Caco-2 (cell line): ENCODE data around the gene CLIC3. TPM values are rescaled to one million over a fixed set of nuclear protein-coding genes. Genes with fewer than 3 reads are reported as not detected.

ENCODE experiments used
- BruUV-seq: library from RNA; stranded (reverse); fragments of 400-500 nt; replicated peaks from 2 replicates; lab custom pipeline; 2021; lab: Mats Ljungman, UMichigan
- CTCF ChIA-PET: fragments of 300-600 bp; sonication (Branson Sonifier 250); formaldehyde crosslinking; loops from one replicate; lab custom pipeline; 2022; ENCODE audit warnings: antibody characterized with exemption; lab: Charles Lee
- POLR2A ChIA-PET: fragments of 300-600 bp; sonication (Branson Sonifier 250); formaldehyde crosslinking; loops from one replicate; lab custom pipeline; 2022; ENCODE audit warnings: antibody characterized with exemption; lab: Charles Lee
- DNase-seq, 2 experiments: peaks; one replicate each; pipeline versions ENCODE4 v3.0.0 to v3.0.0-alpha.2; 2020 to 2022
- H3K27me3 ChIP-seq: replicated peaks from 2 replicates; pipeline ENCODE4 v1.6.0; 2011; ENCODE audit warnings: low read length; ENCODE audit not compliant: control insufficient read depth, insufficient read depth
- H3K36me3 ChIP-seq: 2 replicates; pipeline ENCODE4 v1.5.1; 2011; ENCODE audit warnings: low read length; ENCODE audit not compliant: control insufficient read depth, insufficient read depth
- H3K4me1 ChIP-seq: fragments of 250-450 bp; sonication (Bioruptor Pico); 2 replicates; pipeline ENCODE4 v1.5.1; 2020; ENCODE audit warnings: mild to moderate bottlenecking
- H3K4me3 ChIP-seq: 2 replicates; pipeline ENCODE4 v1.5.1; 2011; ENCODE audit warnings: low read depth, mild to moderate bottlenecking, control low read depth, low read length
- H3K9me3 ChIP-seq: fragments of 250-450 bp; sonication (Bioruptor Pico); 2 replicates; pipeline ENCODE4 v1.5.1; 2020; ENCODE audit warnings: mild to moderate bottlenecking, moderate library complexity
- H3K27ac Mint-ChIP-seq: one replicate; pipeline ENCODE4 v1.8.0; 2022; ENCODE audit warnings: mixed read lengths; ENCODE audit not compliant: unreplicated experiment
- H3K27me3 Mint-ChIP-seq: one replicate; pipeline ENCODE4 v1.8.0; 2022; ENCODE audit warnings: mixed read lengths; ENCODE audit not compliant: insufficient read depth, unreplicated experiment
- H3K36me3 Mint-ChIP-seq: one replicate; pipeline ENCODE4 v1.8.0; 2022; ENCODE audit warnings: mild to moderate bottlenecking, mixed read lengths; ENCODE audit not compliant: insufficient read depth, unreplicated experiment
- H3K4me1 Mint-ChIP-seq: one replicate; pipeline ENCODE4 v1.8.0; 2022; ENCODE audit warnings: low read depth, mixed read lengths; ENCODE audit not compliant: unreplicated experiment
- H3K4me3 Mint-ChIP-seq: one replicate; pipeline ENCODE4 v1.8.0; 2022; ENCODE audit warnings: mild to moderate bottlenecking, moderate library complexity, mixed read lengths; ENCODE audit not compliant: unreplicated experiment
- H3K9me3 Mint-ChIP-seq: one replicate; pipeline ENCODE4 v1.8.0; 2022; ENCODE audit warnings: mixed read lengths; ENCODE audit not compliant: unreplicated experiment
- intact Hi-C: fragments of 100-400 bp; cut with micrococcal nuclease; formaldehyde crosslinking; loops from one replicate; pipeline ENCODE4 v1.10.0; 2022; ENCODE audit not compliant: unreplicated experiment
- total RNA-seq: library from RNA; stranded (reverse); gene quantifications from 2 replicates; pipeline ENCODE4 v1.2.3, GENCODE V29; 2022
- TF ChIP-seq, protein P1 (sequence below), 2 experiments: fragments of 200-600 bp in 1 of 2; IDR thresholded peaks; 1 replicate in 1 of 2; 2 replicates in 1 of 2; pipeline versions ENCODE4 v1.5.1 to v1.8.0; 2011 to 2022; ENCODE audit warnings: antibody characterized with exemption in 1 of 2, control low read depth in 1 of 2, inconsistent platforms in 1 of 2, low read depth in 1 of 2, low read length in 1 of 2, mild to moderate bottlenecking in 1 of 2, moderate library complexity in 1 of 2; ENCODE audit not compliant: insufficient read depth in 1 of 2, severe bottlenecking in 1 of 2, unreplicated experiment in 1 of 2

The CLIC3 gene
- total RNA-seq, 1 experiment from 2014 or later: 4.7 TPM

DNA sequence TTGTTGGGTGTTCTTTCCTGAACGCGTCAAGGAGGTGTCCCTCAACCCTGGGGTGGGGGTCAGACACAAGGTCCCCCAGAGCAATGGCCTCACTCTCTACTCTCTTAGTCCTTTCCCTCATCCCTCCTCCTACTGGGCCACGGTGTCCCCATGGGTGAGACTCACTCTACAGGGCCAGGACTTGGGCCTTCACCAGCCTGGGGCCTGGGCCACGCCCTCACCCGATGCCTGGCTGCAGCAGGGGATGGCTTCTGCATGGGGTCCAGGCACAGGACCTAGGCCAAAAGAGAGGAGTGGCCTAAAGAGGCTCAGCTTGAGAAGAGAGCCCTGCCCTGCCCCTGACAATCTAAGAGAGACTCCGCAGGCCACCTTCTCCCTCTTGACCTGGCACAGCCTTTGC lies 38.5 kb downstream of the CLIC3 start:
- peaks cover 6% of the 10 kb centered on the region for H3K36me3 Mint-ChIP-seq
- peaks cover 3% of the 10 kb centered on the region; the same call in 1 of the 2 replicates for H3K4me1 ChIP-seq

DNA sequence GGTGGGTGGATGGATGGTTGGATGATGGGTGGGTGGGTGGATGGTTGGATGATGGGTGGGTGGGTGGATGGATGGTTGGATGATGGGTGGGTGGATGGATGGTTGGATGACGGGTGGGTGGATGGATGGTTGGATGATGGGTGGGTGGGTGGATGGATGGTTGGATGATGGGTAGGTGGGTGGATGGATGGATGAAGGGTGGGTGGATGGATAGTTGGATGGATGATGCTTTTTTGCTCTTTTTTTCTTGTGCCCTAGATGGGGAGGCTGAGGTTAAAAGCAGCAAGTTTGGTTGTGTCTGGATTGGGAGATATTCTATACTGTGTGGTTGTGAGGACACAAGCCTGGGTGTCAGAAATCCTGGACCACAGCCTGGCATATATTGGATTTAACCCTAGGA lies 38.9 kb downstream of the CLIC3 start:
- Mint-ChIP-seq H3K4me3 (no peak overlapping the region), H3K36me3 (peaks cover 6% of the 10 kb centered on the region), H3K4me1 (no peaks in the 10 kb centered on the region), H3K9me3 (peaks cover 12% of the 10 kb centered on the region), H3K27ac (no peak overlapping the region), H3K27me3 (no peaks in the 10 kb centered on the region)
- Histone ChIP-seq H3K4me3 (no peak overlapping the region), H3K9me3 (no peaks in the 10 kb centered on the region), H3K36me3 (no peaks in the 10 kb centered on the region), H3K27me3 (no peaks in the 10 kb centered on the region), H3K4me1 (no peaks in the 10 kb centered on the region; the same call in 1 of the 2 replicates)
- ChIA-PET CTCF (no interaction called here), POLR2A (no interaction called here)
- BruUV-seq: no TSS peak
- DNase-seq: no peak
- intact Hi-C loops: no loop called here
- TF ChIP-seq, protein P1, sequence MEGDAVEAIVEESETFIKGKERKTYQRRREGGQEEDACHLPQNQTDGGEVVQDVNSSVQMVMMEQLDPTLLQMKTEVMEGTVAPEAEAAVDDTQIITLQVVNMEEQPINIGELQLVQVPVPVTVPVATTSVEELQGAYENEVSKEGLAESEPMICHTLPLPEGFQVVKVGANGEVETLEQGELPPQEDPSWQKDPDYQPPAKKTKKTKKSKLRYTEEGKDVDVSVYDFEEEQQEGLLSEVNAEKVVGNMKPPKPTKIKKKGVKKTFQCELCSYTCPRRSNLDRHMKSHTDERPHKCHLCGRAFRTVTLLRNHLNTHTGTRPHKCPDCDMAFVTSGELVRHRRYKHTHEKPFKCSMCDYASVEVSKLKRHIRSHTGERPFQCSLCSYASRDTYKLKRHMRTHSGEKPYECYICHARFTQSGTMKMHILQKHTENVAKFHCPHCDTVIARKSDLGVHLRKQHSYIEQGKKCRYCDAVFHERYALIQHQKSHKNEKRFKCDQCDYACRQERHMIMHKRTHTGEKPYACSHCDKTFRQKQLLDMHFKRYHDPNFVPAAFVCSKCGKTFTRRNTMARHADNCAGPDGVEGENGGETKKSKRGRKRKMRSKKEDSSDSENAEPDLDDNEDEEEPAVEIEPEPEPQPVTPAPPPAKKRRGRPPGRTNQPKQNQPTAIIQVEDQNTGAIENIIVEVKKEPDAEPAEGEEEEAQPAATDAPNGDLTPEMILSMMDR (IDR thresholded peaks at IDR 0.05; ENCODE audit: insufficient read depth in 1 of 2, low read depth in 1 of 2, low read length in 1 of 2, severe bottlenecking in 1 of 2, unreplicated experiment in 1 of 2): no peak

More for the DNA sequence above, 38.5 kb downstream of the CLIC3 start:
- POLR2A ChIA-PET: no interaction called here
- H3K4me3 ChIP-seq: no peak overlapping the region
- no peak overlapping the region for H3K27ac Mint-ChIP-seq
- no peak for DNase-seq
- no peaks in the 10 kb centered on the region for H3K27me3 Mint-ChIP-seq
- no peaks in the 10 kb centered on the region for H3K4me1 Mint-ChIP-seq
- intact Hi-C loops: no loop called here
- no peaks in the 10 kb centered on the region for H3K36me3 ChIP-seq
- peaks cover 12% of the 10 kb centered on the region for H3K9me3 Mint-ChIP-seq
- BruUV-seq: no TSS peak
- no peak overlapping the region for H3K4me3 Mint-ChIP-seq
- no peaks in the 10 kb centered on the region for H3K27me3 ChIP-seq
- no peaks in the 10 kb centered on the region for H3K9me3 ChIP-seq
- CTCF ChIA-PET: no interaction called here
- TF ChIP-seq, protein P1 (IDR thresholded peaks at IDR 0.05; ENCODE audit: insufficient read depth in 1 of 2, low read depth in 1 of 2, low read length in 1 of 2, severe bottlenecking in 1 of 2, unreplicated experiment in 1 of 2): no peak

DNA sequence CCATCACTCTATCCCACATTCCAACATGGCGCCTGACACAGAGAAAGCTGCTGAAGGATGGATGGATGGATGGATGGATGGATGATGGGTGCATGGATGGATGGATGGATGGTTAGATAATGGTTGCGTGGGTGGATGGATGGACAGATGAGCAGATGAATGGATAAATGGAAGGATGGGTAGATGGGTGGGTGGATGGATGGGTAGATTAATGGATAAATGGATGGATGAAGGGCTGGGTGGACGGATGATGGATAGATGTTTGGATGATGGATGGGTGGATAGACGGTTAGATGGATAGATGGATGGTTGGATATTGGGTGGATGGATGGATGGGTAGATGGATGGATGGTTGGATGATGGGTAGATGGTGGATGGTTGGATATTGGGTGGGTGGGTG lies 39.8 kb downstream of the CLIC3 start:
- Mint-ChIP-seq H3K27me3 (no peaks in the 10 kb centered on the region), H3K4me3 (peak overlapping the region; percentile 5), H3K27ac (peak overlapping the region; percentile 22), H3K9me3 (peaks cover 12% of the 10 kb centered on the region), H3K36me3 (peaks cover 6% of the 10 kb centered on the region), H3K4me1 (no peaks in the 10 kb centered on the region)
- H3K4me3 ChIP-seq: no peak overlapping the region
- no peaks in the 10 kb centered on the region for H3K27me3 ChIP-seq
- H3K4me1 ChIP-seq: no peaks in the 10 kb centered on the region; the same call in 1 of the 2 replicates
- BruUV-seq: no TSS peak
- no peak for DNase-seq
- H3K36me3 ChIP-seq: no peaks in the 10 kb centered on the region; the same call in 1 of the 2 replicates
- intact Hi-C loops: no loop called here
- POLR2A ChIA-PET: no interaction called here
- CTCF ChIA-PET: no interaction called here
- TF ChIP-seq, protein P1 (IDR thresholded peaks at IDR 0.05; ENCODE audit: insufficient read depth in 1 of 2, low read depth in 1 of 2, low read length in 1 of 2, severe bottlenecking in 1 of 2, unreplicated experiment in 1 of 2): no peak
- H3K9me3 ChIP-seq: no peaks in the 10 kb centered on the region
